NCI-H1436 treated with DMSO at 0.1 percent for 48 hours (cell line): ENCODE results near the gene MRPL45.
"Not testable (repeated sequence)": the region's sequence is repeated elsewhere in the genome, so short reads cannot be mapped to it uniquely, and the experiment has no call there.

Experiments used
- DNase-seq: peaks from one replicate; lab custom pipeline; 2025; lab: John Stamatoyannopoulos, UW

MRPL45 gene

DNA sequence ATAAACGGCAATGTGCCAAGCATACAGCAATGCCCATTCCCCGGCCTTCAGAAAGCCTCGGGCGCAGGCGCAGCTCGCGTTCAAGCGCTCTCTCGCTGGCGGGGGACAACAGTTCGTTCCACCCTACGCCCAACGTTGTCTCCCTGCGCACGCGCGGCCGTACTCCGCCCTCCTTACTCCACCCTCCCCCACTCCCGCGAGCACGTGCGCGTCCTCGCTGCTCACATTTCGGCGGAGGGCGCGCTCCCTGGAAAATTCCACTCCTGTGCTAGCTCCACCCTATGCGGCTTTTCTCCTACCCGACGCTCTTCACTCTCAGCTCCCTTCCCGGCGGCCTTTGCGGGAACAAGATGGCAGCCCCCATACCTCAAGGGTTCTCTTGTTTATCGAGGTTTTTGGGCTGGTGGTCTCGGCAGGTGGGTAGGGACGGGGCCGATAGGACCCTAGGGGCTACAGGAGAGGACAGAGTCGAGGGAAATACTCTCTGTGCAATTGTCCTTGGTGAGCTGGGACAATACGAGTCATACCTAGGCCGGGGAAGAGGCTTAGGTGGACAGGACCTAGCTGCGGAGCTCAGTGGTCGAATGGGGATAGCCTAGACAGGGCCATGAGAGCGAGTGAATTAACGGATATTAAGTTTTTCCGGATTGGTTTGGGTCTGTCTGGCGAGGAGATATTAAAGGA lies at the start of gene MRPL45:
TSS of gene MRPL45 (plus strand) at position 335 of the 684 bp plus-strand sequence. CDS start at position 351, 16 bp downstream.
- peak; percentile 91 for DNase-seq

DNA sequence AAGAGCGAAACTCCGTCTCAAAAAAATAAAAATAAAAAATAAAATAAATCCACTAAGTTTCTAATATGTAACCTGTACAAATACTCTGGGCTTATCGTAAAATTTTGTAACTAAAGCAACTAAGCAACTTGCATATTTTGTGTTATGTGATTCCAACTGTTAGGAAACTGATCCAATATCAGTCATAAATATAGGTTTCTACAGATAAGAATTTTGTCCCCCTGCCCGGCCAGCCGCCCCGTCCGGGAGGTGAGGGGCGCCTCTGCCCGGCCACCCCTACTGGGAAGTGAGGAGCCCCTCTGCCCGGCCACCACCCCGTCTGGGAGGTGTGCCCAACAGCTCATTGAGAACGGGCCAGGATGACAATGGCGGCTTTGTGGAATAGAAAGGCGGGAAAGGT lies 43.8 kb upstream of the MRPL45 start:
- DNase-seq = not testable (repeated sequence)

DNA sequence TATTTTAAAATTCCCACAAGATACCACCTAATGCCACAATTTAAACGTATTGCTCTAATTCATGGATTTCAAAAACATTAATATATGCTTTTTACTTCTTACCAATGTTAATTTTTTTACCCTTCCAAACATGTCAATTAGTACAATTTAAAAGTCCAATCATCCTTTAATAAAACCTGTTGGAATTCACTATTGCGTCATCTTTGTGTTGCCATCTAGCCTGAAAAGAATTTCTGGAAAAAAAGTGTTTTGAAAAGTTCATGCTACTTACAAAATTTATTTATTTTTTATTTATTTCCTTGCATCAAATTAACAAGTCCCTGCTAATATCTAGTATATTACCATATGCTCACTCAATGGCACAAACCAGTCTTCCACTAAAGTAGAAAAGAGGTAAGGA lies 42.6 kb upstream of the MRPL45 start:
- not testable (repeated sequence) for DNase-seq

DNA sequence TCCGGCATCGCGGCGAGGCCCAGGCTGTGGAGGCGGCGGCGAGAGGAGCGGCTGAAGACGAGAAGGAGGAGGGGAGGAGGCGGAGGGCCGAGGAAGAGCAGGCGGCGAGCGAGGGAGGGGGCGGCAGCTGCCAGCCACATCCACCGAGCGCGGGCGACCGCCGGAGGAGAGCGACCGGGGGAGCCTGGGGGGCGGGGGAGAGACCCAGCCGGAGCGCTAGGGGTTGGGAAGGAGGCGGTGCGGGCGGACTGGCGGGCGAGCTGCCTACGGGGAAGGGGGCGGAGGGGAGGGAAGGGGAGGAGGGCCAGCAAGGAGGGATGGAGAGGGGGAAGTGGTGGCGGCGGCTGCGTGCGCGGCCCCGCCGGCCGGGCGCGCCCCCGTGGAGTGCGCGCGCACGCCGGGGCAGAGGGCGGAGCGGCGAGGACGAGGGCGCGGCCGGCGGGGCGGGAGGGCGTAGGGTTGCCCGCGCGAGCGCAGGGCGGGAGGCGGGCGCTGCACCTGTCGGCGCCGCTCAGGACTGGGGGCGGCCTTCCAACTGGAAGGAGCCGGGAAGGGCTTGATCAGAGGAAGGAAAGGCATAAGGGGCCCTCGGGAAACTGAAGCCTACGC lies 39.9 kb upstream of the MRPL45 start:
- DNase-seq = peak; percentile 36

DNA sequence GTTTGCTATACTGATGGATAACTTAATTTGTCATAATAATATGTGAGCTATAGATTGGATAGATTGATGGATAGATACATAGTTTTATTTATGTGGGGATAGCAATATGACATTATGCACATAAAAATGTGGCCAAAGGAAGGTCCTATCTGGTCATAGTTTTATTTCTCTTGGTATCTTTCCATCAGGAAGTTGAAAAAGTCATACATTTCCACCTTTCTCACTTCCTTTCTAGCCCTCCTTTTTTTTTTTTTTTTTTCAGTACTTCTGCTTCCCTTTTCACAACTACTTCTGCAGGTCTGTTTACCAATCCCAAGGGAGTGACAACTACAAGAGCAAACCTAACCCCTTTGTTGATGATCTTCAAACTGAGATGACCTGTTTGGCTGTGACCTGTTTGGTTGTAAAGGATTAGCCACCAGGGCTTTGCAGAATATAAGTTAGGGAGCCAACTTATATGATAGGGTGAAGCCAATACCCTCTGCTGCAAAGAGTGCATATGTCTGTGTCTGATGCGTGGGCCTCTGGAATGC lies 30.9 kb upstream of the MRPL45 start:
- DNase-seq = not testable (repeated sequence)

DNA sequence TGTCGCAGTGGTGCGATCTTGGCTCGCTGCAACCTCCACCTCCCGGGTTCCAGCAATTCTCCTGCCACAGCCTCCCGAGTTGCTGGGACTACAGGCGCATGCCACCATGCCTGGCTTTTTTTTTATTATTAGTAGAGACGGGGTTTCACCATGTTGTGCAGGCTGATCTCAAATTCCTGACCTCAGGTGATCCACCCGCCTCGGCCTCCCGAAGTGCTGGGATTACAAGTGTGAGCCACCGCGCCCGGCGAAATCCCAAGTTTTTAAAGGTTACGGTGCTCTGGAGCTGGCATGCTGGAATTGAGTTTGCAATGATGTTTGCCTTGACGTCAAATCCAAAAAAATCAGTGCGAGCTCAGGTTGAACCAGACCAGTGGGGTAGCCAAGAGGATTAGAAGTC lies 30.4 kb upstream of the MRPL45 start:
- not testable (repeated sequence) for DNase-seq

DNA sequence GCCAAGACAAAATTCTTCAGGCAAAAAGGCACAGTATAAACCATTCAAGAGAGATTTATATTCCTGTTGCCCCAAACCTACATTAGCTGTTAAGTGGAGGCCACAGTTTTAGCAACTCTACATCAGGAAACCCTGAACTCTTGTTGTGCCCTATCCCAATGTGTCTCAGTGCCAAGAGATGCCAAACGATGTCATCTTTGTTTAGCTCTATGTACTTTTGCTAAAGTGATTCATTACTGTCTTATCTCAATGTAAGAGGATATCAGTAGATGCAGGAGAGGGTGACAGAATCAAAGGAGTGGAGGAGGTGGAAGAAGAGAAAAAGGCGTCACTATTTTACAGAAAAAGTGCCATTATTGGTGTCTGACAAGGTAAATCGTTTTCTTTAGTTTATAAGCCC lies 28.8 kb upstream of the MRPL45 start:
- not testable (repeated sequence) for DNase-seq

DNA sequence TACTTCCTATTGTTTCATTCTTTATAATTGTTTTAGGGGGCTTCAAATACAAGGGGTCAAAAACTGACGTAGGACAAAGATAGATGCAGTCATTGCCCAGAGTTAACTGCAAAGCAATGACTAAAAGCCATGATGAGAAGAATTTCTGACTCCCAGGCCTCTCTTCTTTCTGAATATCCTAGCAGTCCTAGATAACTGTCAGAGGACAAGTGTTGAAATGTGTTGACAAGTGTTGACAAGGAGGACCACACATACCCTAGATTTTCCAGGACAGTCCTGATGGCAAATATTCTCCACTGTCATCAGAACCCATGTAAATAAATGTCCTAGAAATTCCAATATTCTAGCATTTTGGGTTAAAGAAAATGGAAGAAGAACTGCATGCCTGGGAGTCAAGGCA lies 27.9 kb upstream of the MRPL45 start:
- not testable (repeated sequence) for DNase-seq

DNA sequence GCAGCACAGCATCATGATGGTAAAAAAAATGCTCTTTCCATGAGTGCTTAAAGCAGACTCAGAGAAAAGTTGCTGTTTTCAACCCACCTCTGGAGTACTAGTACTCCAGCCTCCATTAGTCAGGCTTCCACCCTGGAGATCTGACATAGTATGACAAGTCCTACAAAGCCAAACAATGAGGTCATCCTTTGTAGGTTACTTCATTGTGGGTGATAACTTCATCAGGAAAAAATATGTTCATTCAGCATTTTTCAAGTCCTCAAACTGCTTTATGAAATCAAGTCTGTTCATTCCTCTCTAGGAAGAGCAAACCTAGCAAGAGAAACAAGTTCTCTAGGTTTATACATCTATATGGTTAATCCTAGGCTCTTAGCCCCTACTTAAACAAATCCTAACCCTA lies 27.4 kb upstream of the MRPL45 start:
- not testable (repeated sequence) for DNase-seq

DNA sequence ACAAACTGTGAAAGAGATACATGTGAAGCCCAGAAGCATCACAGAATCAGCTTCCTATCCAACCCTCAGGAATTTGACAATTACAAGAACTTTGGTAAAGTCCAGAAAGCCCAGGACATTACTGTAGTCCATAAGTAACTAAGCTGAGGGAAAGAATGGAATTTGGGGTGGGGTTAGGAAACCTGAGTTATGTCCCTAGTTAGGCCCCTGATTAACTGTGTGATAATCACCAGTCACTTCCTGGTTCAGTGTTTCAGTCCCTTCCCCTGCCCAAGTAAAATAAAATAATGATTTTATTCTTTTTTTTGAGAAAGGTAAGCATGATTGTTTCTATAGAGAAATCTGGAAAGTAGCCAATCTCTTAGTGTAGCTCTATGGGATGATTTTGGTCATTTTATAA lies 11.0 kb upstream of the MRPL45 start:
- not testable (repeated sequence) for DNase-seq

DNA sequence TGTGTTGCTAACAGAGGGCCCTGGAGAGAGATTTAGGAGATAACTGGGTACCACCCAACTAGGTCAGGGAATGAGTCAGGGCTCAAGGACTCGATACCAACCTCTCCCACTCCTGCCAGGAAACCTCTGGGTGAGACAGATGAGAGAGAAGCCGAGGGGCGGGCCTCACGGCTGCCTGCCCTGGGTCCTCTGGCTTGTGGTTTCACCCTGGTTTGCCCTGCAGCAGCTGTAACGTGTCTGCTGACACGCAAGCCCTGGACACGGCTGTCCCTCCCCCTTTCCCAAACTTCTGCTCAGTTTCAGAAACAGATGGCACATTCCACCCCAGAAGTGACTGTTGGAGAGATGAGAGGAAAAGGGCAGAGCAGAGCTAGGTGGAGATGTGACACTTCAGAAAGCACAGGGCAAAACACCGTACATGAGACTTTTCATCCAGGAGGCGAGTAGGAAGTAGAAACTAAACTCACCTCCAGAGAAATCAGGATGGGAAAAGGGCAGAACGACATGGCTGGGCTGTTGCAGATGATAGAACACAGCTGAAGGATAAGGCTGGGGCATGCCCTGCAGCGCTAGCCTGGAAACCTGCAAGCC lies 10.4 kb upstream of the MRPL45 start:
- DNase-seq = not testable (repeated sequence)

DNA sequence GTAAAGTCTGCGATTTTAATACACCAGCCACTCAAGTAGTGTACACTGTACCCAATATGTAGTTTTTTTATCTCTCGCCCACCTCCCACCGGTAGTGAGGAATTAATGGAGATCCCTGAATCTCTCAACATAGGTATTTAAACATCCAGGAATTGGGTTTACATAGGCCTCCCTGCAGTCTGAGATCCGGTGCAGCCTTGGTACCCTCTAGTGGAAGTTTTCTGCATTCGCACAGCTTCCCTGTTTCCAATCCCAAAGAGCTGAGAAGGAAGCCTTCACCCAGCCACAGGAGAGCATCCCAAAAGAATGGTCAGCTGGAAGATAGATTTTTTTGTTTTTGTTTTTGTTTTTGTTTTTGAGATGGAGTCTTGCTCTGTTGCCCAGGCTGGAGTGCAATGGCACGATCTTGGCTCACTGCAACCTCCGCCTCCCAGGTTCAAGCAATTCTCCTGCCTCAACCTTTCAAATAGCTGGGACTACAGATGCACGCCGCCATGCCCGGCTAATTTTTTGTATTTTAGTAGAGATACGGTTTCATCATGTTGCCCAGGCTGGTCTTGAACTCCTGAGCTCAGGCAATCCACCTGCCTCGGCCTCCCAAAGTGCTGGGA lies 8.6 kb upstream of the MRPL45 start:
- DNase-seq = not testable (repeated sequence)

DNA sequence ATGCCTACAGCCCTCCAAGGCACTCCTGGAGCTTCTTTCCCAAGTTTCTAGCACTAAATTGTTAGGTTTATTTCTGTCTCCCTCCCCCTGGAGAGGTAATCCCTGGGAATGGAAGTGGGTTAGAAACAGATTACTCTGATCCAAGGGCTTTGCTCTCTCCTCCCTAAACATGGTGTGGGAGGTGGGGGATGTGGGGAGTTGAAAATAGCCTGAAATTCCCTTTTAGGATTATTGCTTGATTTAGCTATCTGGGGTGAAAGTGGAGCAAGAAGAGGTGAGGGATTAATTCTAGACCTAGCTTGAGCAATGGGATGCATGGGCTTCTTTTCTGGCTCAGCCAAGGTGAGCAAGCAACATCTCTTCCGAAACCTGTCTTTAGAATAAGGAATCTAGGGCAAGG lies 7.2 kb upstream of the MRPL45 start:
- not testable (repeated sequence) for DNase-seq

DNA sequence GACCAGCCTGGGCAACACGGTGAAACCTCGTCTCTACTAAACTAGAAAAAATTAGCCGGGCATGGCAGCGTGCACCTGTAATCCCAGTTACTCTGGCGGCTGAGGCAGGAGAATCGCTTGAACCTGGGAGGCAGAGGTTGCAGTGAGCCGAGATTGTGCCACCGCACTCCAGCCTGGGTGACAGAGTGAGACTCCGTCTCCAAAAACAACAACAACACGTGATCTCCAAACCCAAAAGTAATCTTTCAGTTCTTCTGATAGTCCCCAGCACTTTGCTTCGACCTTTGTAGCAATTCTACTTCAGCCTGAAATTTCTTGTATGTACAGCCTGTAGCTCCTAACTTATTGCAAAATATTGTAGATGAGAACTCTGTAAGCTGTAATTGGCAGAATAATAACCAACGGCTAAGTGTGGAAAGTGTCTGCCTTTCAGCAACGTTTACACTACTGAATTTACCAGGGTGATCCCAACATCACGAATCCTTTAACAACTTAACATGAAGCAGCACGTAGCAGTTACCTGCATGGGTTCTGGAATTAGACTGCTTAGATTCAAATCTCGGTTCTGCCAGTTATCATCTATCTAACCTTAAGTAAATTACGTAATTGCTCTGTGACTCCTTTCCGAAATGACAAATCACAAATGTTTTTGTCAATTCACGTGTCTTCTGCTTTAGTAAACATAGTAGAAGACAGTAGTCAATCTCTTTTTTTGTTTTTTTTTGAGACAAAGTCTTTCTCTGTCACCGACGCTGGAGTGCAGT lies 1.2 kb upstream of the MRPL45 start:
- not testable (repeated sequence) for DNase-seq

DNA sequence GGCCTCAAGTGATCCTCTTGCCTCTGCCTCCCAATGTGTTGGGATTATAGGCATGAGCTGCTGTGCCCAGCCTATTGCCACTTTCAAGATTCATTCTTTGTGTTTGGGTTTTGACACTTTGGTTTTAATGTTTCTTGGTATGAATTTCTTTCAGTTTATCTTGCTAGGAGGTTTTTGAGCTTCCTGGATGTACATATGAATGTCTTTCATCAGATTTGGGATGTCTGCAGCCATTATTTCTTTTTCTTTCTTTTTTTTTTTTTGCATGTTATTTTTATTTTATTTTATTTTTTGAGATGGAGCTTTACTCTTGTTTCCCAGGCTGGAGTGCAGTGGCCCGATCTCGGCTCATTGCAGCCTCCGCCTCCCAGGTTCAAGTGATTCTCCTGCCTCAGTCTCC lies 18.5 kb downstream of the MRPL45 start:
- DNase-seq = no peak

DNA sequence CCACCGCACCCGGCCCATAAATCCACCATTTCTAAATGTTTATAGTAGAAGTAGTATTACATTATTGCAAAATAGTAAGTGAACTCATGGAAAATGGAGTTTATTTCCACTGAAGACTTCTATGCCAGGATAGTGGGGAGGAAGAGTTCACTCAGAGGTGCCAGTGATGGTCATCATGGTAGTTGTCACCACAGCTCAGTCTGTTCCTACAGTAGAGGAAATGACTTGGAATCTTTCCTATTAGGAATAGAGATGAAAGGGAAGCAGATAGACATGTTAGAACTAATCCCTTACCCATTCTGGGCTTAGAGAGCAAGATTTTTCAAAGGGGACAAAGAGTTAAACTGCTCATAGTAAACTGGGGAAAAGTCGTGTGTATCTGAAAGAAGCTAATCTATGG lies 20.1 kb downstream of the MRPL45 start:
- DNase-seq = no peak

DNA sequence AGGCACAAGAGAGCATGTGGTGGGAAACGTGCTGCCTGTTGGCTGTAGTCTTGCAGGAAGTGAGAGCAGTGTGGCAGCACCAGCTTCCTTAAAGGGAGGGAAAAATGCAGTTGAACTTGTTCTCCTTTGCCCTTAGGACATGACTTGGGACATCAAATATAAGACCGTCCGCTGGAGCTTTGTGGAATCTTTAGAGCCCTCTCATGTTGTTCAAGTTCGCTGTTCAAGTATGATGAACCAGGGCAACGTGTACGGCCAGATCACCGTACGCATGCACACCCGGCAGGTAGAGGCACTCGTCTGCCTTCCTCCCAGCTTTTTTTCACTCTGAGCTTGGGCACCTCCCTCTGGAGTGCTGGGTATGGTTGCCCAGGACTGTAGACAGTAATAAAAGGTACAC lies 23.5 kb downstream of the MRPL45 start:
- DNase-seq = no peak

DNA sequence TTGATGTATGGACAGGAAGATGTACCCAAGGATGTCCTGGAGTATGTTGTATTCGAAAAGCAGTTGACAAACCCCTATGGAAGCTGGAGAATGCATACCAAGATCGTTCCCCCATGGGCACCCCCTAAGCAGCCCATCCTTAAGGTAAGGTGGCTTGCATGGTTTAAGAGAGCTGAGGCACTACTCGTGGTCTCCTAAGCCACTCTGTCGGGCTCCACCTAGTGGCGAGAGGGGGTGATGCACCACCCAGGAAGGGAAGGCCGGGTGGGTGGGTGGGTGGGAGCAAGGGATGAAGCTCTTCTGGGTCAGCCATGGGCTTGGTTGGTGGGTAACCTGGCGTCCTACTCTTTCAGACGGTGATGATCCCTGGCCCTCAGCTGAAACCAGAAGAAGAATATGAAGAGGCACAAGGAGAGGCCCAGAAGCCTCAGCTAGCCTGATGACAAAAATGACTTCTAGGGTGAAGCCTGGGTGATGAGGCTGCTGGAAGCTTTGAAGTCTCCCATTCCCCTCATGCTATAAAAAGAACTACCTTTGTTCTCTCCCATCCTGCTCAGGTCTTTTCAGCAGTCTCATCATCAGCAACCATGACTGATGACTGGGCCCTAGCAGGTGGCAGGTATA lies 25.3 kb downstream of the MRPL45 start:
- no peak for DNase-seq

DNA sequence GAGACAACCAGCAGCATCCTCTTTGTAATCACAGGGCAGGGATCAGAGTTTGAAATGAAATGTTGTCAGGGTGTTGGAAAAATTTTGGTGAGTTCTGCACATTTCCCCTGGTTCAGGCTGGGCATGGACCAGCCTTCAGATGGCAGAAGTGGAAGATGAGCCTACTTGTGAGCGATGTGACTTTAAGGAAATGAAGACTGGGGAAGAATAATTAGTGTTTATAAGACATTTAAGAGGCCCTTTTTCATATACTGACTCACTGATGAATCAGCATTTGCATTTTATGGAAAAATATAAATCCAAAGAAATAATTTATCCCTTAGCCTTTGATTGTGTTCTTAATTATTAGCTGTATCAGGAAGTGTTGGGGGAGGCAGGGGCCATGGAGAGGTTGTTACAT lies 25.9 kb downstream of the MRPL45 start:
- DNase-seq = no peak

DNA sequence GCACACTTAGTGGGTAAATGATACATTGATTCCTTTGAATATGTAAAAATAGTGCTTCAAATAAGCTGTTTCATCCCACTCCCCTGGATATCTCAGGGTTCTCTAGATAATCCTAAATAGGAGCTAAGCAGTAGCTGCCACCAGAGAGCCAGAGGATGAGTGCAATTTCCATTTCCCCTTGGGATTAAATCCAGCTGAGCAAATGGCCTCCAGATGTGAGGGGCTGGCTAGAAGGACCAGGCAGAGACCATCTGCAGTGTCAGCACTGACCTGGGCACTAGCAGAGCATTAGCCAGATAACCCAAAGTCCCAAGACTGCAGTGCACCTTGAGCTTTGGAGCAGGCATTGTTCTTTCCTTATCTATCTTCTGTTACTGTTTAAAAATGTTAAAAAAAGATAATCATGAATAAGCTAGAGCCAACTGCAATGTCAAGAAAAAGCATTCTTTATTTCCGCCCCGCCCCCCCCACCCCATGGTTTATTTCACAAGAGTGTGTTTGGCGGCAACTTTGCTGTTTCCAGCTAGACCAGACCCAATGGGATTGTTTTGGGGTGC lies 27.3 kb downstream of the MRPL45 start:
- DNase-seq = no peak

DNA sequence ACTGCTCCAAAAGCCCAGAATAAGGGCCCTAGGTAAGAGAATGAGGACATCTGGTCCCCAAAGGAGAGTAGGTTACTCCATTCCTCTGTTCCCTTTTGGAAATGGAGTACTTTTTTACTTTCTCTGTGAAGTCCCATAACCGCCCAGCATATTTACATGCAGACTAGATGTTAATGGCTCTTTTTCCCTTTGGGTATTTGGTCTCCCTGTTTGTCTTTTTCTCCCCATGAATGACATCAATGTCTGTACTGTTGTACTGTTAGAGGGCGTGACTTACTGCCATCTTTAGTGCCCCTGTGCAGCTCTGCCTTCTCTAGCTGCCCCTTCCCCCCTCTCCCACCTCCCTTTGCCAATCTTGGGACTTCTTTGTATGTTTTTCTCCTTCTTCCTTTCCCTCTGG lies 27.8 kb downstream of the MRPL45 start:
- no peak for DNase-seq
